ENCODE results near the gene SELENOM. TPM values are rescaled to one million over a fixed set of nuclear protein-coding genes. Genes with fewer than 3 reads are reported as not detected.
"Not testable (repeated sequence)": the region's sequence is repeated elsewhere in the genome, so short reads cannot be mapped to it uniquely, and the experiment has no call there.

SELENOM gene
- total RNA-seq, 3 donors from 2014 or later, result 22.3 to 286 (median 83.4) TPM

DNA sequence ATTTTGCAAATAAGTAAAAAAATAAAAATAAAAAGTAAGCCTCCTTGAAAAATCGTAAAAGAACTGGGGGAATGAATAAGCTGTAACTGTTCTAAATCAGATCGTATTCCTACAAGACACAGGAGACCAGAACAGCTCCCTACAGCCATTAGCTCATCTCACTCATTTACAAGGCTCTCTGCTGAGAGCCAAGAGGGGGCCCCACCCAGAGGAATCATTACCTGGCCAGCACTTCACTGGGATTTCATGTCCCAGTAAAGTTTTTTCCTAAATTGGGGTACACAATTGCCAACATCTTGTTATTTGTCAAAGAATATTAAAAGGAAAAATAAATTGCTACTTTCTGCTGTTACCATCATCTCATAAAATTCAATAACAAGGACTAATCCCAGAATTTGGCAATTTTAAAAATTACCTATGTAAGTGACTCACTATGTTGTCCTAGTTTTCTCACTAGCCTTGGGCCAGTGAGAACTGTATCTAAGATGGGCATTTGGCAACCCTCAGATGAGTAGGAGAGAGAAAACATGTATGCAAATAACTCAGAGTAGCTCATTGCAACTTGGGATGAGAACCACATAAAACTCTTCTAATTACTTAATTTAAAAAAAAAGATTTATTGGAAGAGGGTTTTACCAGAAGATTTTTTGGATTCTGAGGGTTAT lies 44.7 kb downstream of the SELENOM start:
- intact Hi-C loops (cut with DNase I, micrococcal nuclease), result no loop called here
- Histone ChIP-seq H3K4me1 (ENCODE audit: low read depth) (peaks cover 4% of the 10 kb centered on the region), H3K9me3 (no peaks in the 10 kb centered on the region), H3K36me3 (ENCODE audit: low read depth) (no peaks in the 10 kb centered on the region), H3K4me3 (no peak overlapping the region)
- TF ChIP-seq, protein P1, sequence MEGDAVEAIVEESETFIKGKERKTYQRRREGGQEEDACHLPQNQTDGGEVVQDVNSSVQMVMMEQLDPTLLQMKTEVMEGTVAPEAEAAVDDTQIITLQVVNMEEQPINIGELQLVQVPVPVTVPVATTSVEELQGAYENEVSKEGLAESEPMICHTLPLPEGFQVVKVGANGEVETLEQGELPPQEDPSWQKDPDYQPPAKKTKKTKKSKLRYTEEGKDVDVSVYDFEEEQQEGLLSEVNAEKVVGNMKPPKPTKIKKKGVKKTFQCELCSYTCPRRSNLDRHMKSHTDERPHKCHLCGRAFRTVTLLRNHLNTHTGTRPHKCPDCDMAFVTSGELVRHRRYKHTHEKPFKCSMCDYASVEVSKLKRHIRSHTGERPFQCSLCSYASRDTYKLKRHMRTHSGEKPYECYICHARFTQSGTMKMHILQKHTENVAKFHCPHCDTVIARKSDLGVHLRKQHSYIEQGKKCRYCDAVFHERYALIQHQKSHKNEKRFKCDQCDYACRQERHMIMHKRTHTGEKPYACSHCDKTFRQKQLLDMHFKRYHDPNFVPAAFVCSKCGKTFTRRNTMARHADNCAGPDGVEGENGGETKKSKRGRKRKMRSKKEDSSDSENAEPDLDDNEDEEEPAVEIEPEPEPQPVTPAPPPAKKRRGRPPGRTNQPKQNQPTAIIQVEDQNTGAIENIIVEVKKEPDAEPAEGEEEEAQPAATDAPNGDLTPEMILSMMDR (IDR thresholded peaks at IDR 0.05), result no peak
- no peak for DNase-seq
- ATAC-seq, result no peak

- H3K36me3 ChIP-seq (ENCODE audit: low read depth); DNase-seq; H3K4me3 ChIP-seq; H3K9me3 ChIP-seq; intact Hi-C loops (cut with DNase I, micrococcal nuclease); H3K4me1 ChIP-seq (ENCODE audit: low read depth); ATAC-seq: not testable (repeated sequence)
These were observed 47.7 kb downstream of the SELENOM start for GRCh38 chr22:31059663-31060062.

DNA sequence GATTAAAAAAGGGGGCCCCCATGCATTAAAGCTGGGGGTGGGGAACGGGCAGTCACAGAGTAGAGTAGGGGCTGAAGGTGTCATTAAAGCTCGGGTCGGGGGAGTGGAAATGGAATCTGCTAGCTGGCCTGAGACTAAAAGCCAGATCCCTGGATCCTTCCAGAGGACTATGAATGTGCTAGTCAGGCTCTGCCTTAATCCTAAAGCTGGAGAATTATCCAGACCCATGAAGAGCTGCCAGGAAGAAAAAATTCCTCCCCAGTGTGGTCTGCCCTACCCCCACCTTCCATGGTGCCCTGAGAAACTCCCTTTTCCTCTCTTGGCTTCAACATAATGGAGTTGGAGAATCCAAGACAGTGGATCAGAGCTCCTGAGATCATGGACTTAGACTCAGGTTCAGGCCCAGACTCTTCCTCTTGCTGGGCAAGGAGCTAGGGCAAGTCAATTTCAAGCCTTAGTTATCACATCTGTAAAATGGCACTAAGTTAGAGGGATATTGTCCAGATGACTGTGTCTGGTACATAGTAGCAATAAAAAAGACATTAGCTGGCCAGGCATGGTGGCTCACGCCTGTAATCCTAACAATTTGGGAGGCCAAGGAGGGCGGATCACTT lies 50.3 kb downstream of the SELENOM start:
- no peak overlapping the region for H3K4me3 ChIP-seq
- H3K9me3 ChIP-seq, result no peaks in the 10 kb centered on the region
- DNase-seq, result no peak
- no peak for ATAC-seq
- TF ChIP-seq, protein P1 (IDR thresholded peaks at IDR 0.05), result no peak
- no peaks in the 10 kb centered on the region for H3K4me1 ChIP-seq (ENCODE audit: low read depth)
- intact Hi-C loops (cut with DNase I, micrococcal nuclease), result no loop called here
- no peaks in the 10 kb centered on the region for H3K36me3 ChIP-seq (ENCODE audit: low read depth)

DNA sequence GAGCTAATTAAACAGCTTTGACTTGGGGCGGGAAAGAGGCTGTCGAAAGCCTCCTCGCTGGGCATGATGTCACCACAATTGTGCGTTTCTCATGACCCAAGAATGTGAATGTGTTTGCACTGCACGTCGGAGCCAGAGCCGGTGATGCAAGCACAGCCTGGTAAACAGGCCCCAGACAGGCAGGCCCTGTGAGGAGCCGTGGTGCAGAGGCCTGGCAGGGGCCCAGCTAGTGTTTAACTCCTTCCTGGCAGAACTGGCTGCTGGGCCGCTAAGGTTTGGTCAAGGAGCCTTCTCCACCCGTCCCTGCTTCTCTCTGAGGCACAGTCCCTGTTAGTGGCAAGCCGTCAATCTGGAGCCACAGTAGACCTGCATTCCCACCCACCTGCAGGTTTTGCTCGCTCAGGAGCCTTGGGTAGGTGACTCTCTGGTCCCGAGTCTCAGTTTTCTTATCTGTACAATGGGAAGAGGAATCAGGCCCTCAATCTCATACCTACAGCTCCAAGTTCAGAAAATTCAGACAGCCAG lies 51.7 kb downstream of the SELENOM start:
- TF ChIP-seq, protein P1 (IDR thresholded peaks at IDR 0.05), result no peak
- H3K4me3 ChIP-seq, result no peak overlapping the region
- peak; percentile 93 for ATAC-seq
- DNase-seq, result peak; percentile 66 to 86 (median 72)
- no peaks in the 10 kb centered on the region for H3K4me1 ChIP-seq (ENCODE audit: low read depth)
- H3K36me3 ChIP-seq (ENCODE audit: low read depth), result no peaks in the 10 kb centered on the region
- intact Hi-C loops (cut with DNase I, micrococcal nuclease), result no loop called here
- no peaks in the 10 kb centered on the region for H3K9me3 ChIP-seq

DNA sequence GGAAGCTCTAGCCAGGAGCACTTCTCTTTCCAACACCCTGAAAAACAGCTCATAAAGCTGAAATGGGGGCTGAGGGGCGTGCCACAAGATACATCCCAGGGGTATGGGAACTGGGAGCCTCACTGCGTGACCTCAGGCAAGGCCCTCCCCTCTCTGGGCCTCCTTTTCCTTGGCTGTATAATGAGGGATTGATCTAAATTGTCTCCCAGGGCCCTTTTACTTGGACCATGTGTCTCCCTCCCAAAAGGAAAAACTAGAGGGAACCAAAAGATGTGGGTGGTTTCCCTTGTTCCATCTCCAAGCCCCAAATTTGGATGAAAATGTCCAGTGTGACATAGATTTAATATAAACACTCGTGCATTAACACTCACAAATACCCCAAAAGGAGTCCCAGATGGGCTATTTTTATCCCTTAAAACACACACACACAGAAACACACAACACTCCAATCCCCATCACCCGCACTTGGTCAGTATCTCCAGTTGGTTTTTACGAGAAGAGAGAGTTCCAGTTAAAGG lies 52.2 kb downstream of the SELENOM start:
- ATAC-seq (no peak), DNase-seq (no peak)
- no peaks in the 10 kb centered on the region for H3K4me1 ChIP-seq (ENCODE audit: low read depth)
- intact Hi-C loops (cut with DNase I, micrococcal nuclease), result no loop called here
- H3K9me3 ChIP-seq, result no peaks in the 10 kb centered on the region
- H3K36me3 ChIP-seq (ENCODE audit: low read depth), result no peaks in the 10 kb centered on the region
- TF ChIP-seq, protein P1 (IDR thresholded peaks at IDR 0.05), result no peak
- no peak overlapping the region for H3K4me3 ChIP-seq

Other genes with a start within 250 kb of the SELENOM start
- gene MORC2, start 138.8 kb downstream of the SELENOM start, total RNA-seq, result 10 to 100 TPM; 14.0 to 28.0 (median 20.0) TPM
- 10 to 100 TPM; 68.2 to 83.2 (median 72.0) TPM for gene TUG1, start 138.3 kb downstream of the SELENOM start, total RNA-seq
- gene SMTN, start 26.2 kb downstream of the SELENOM start, total RNA-seq, result 100 to 1,000 TPM in 2 of 3 donors, 10 to 100 TPM in 1; 63.6 to 799 (median 104) TPM
- 10 to 100 TPM; 21.3 to 44.0 (median 24.1) TPM for gene INPP5J, start 15.4 kb upstream of the SELENOM start, total RNA-seq
- gene PLA2G3, start 32.9 kb upstream of the SELENOM start, total RNA-seq, result under 1 TPM in 1 of 3 donors, not detected in 2; 0.22 TPM
- 10 to 100 TPM; 33.8 to 43.1 (median 38.4) TPM for gene RNF185, start 52.6 kb upstream of the SELENOM start, total RNA-seq
- 100 to 1,000 TPM in 2 of 3 donors, 10 to 100 TPM in 1; 76.7 to 137 (median 120) TPM for gene LIMK2, start 104.7 kb upstream of the SELENOM start, total RNA-seq
- 10 to 100 TPM; 17.1 to 24.7 (median 22.8) TPM for gene PIK3IP1, start 184.9 kb upstream of the SELENOM start, total RNA-seq
- 10 to 100 TPM; 16.5 to 23.1 (median 16.9) TPM for gene PATZ1, start 238.8 kb upstream of the SELENOM start, total RNA-seq

Measured in mucosa of descending colon (tissue), 3 donors.